B cell (primary cell): ENCODE measurements around the gene TUBG1. TPM values are rescaled to one million over a fixed set of nuclear protein-coding genes. Genes with fewer than 3 reads are reported as not detected.
A peak's percentile ranks its signal among the peaks of the same experiment; 100 is the strongest.

Source experiments
- ATAC-seq: fragments of 200-7000 bp; cut with Tn5 transposase; one replicate; pipeline ENCODE4 v1.10.0; 2021; ENCODE audit warnings: low read depth, mild to moderate bottlenecking, moderate number of reproducible peaks, moderate library complexity
- CTCF ChIA-PET: fragments of 350-600 bp; sonication (Branson Sonifier 250); formaldehyde crosslinking; loops from one replicate; lab custom pipeline; 2021; ENCODE audit warnings: antibody characterized with exemption, inconsistent platforms; lab: Charles Lee
- POLR2A ChIA-PET: fragments of 350-600 bp; sonication (Branson Sonifier 250); formaldehyde crosslinking; loops from one replicate; lab custom pipeline; 2021; ENCODE audit warnings: antibody characterized with exemption; lab: Charles Lee
- DNase-seq: peaks from one replicate; pipeline ENCODE4 v3.0.0; 2013
- H2AFZ ChIP-seq: 2 replicates; pipeline ENCODE4 v1.6.1; 2012; ENCODE audit warnings: mild to moderate bottlenecking, low read depth, low read length; ENCODE audit not compliant: insufficient read depth, poor library complexity, severe bottlenecking
- H3K27ac ChIP-seq, 2 donors: 1 replicate in 1 of 2; 2 replicates in 1 of 2; pipeline ENCODE4 v1.5.1; 2012 to 2013; ENCODE audit warnings: low read length in 2 of 2, mild to moderate bottlenecking in 2 of 2, moderate library complexity in 1 of 2
- H3K27me3 ChIP-seq, 4 experiments: fragments of 200-600 bp in 1 of 4; sonication (generic) in 1 of 4; replicated peaks in 1 of 4; 1 replicate in 2 of 4; 2 replicates in 2 of 4; pipeline versions ENCODE4 v1.6.1 to v1.7.0; 2013 to 2016; ENCODE audit warnings: low read length in 3 of 4, mild to moderate bottlenecking in 2 of 4, mixed read lengths in 1 of 4, moderate library complexity in 1 of 4; ENCODE audit not compliant: insufficient read depth in 4 of 4, control insufficient read depth in 3 of 4; ENCODE audit errors: control extremely low read depth in 1 of 4
- H3K36me3 ChIP-seq, 2 experiments: replicated peaks in 1 of 2; 1 replicate in 1 of 2; 2 replicates in 1 of 2; pipeline versions ENCODE4 v1.6.1 to v1.7.1; 2013; ENCODE audit warnings: low read length in 1 of 2; ENCODE audit not compliant: insufficient read depth in 2 of 2, control insufficient read depth in 1 of 2; ENCODE audit errors: control extremely low read depth in 1 of 2, extremely low read depth in 1 of 2
- H3K4me1 ChIP-seq, 2 donors: fragments of 200-600 bp in 1 of 2; sonication (generic) in 1 of 2; 1 replicate in 1 of 2; 2 replicates in 1 of 2; pipeline versions ENCODE4 v1.5.1 to v1.6.1; 2013 to 2017; ENCODE audit warnings: low read length in 2 of 2; ENCODE audit not compliant: control insufficient read depth in 2 of 2, insufficient read depth in 2 of 2
- H3K4me2 ChIP-seq: replicated peaks from 2 replicates; pipeline ENCODE3; 2012; ENCODE audit warnings: mild to moderate bottlenecking, low read depth, low read length; ENCODE audit not compliant: poor library complexity, severe bottlenecking
- H3K4me3 ChIP-seq, 5 experiments: fragments of 200-600 bp in 1 of 5; sonication (generic) in 1 of 5; 1 replicate in 3 of 5; 2 replicates in 2 of 5; pipeline versions ENCODE4 v1.5.1 to v1.7.0; 2011 to 2016; ENCODE audit warnings: low read length in 4 of 5, mild to moderate bottlenecking in 4 of 5, low read depth in 2 of 5, control low read depth in 1 of 5, moderate library complexity in 1 of 5; ENCODE audit not compliant: insufficient read depth in 1 of 5; ENCODE audit errors: control extremely low read depth in 1 of 5, extremely low read depth in 1 of 5
- H3K79me2 ChIP-seq: fragments of 200-600 bp; sonication (generic); one replicate; pipeline ENCODE4 v1.6.0; 2016; ENCODE audit warnings: low read length; ENCODE audit not compliant: control insufficient read depth, insufficient read depth
- H3K9ac ChIP-seq: fragments of 200-600 bp; sonication (generic); 2 replicates; pipeline ENCODE4 v1.6.1; 2017; ENCODE audit warnings: mild to moderate bottlenecking, low read length, moderate library complexity
- H3K9me3 ChIP-seq, 3 donors: one replicate each; pipeline versions ENCODE4 v1.6.1 to v1.7.1; 2013; ENCODE audit warnings: low read length in 2 of 3; ENCODE audit not compliant: control insufficient read depth in 2 of 3, insufficient read depth in 1 of 3; ENCODE audit errors: control extremely low read depth in 1 of 3
- H4K20me1 ChIP-seq: 2 replicates; pipeline ENCODE4 v1.6.0; 2012; ENCODE audit warnings: mild to moderate bottlenecking, low read length; ENCODE audit not compliant: insufficient read depth, control insufficient read depth, poor library complexity, severe bottlenecking
- H3K27ac Mint-ChIP-seq: one replicate; pipeline ENCODE4 v1.8.0; 2021; ENCODE audit warnings: mixed read lengths
- H3K27me3 Mint-ChIP-seq: one replicate; pipeline ENCODE4 v1.8.0; 2021; ENCODE audit warnings: mixed read lengths
- H3K4me1 Mint-ChIP-seq: one replicate; pipeline ENCODE4 v1.8.0; 2021; ENCODE audit warnings: mixed read lengths
- H3K4me3 Mint-ChIP-seq: one replicate; pipeline ENCODE4 v1.8.0; 2021; ENCODE audit warnings: mixed read lengths
- H3K9me3 Mint-ChIP-seq: one replicate; pipeline ENCODE4 v1.8.0; 2022; ENCODE audit warnings: mixed read lengths; ENCODE audit not compliant: insufficient read depth
- EZH2 ChIP-seq: IDR thresholded peaks from 2 replicates; pipeline ENCODE4 v1.6.1; 2012; ENCODE audit warnings: borderline replicate concordance, low read depth, mild to moderate bottlenecking, moderate library complexity, low read length; ENCODE audit not compliant: insufficient read depth, poor library complexity, severe bottlenecking
- WGBS: methylation state at CpG from one replicate; pipeline ENCODE4 v1.1.5; 2013; ENCODE audit warnings: missing lambda C conversion rate; ENCODE audit not compliant: insufficient coverage; 5-methylcytosine and 5-hydroxymethylcytosine counted together
- intact Hi-C: fragments of 100-400 bp; cut with micrococcal nuclease; formaldehyde crosslinking; loops from one replicate; pipeline ENCODE4 v1.10.0; 2022
- polyA plus RNA-seq: library from polyadenylated mRNA; depleted of rRNA; stranded (reverse); fragments of >200 nt; gene quantifications from 2 replicates; pipeline ENCODE4 v1.2.3, GENCODE V29; 2012
- total RNA-seq, 2 donors: library from RNA; stranded (reverse); fragments of 120-200 nt in 1 of 2; gene quantifications; 1 replicate in 1 of 2; 2 replicates in 1 of 2; pipeline versions ENCODE4 v1.2.3 to v1.2.4, GENCODE V29; 2013 to 2022
- TF ChIP-seq, protein P1 (sequence below): fragments of 200-600 bp; IDR thresholded peaks from one replicate; pipeline ENCODE4 v1.8.0; 2022; ENCODE audit warnings: antibody characterized with exemption, mild to moderate bottlenecking

TUBG1 gene
- total and polyA plus RNA-seq, 2 donors (not counting 1 experiment from before 2014, with no cell fraction given) = 17.2 to 19.5 TPM

DNA sequence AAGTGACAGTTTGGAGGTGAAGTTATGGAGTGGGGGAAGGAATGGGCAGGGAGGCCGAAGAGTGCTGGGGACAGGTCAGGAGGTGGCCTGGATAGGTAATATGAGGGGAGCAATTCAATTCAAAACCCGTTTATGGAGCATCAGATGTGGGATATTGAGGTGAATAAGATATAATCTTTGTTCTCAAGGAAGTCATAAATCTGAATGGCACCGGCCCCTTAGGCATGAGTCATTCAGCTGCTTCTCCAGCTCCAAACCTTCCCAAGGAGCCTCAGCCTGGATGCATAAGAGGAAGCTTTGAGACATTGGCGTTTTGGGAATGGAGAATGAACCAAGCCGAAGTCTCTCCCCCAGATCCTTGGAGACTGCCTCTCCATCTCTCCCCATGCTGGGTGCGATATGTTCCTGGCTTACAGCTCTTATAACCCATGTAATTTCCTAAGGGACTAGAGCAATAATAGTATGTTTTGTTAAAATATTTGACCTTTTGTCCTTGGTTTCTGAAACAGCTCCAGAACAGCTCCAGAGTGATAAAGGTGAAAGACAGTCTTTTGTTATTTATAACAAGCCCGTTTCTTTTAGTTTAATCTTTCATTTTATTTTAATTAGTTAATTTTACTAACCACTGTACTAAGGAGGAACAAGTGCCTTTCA, 51.3 kb downstream of the TUBG1 start:
- no peaks in the 10 kb centered on the region for H3K9me3 Mint-ChIP-seq
- 100% methylated on average over 1 of the region's 7 CpGs for WGBS
- H3K4me1 ChIP-seq = peaks cover 11 to 22% of the 10 kb centered on the region in 2 donors
- TF ChIP-seq, protein P1, sequence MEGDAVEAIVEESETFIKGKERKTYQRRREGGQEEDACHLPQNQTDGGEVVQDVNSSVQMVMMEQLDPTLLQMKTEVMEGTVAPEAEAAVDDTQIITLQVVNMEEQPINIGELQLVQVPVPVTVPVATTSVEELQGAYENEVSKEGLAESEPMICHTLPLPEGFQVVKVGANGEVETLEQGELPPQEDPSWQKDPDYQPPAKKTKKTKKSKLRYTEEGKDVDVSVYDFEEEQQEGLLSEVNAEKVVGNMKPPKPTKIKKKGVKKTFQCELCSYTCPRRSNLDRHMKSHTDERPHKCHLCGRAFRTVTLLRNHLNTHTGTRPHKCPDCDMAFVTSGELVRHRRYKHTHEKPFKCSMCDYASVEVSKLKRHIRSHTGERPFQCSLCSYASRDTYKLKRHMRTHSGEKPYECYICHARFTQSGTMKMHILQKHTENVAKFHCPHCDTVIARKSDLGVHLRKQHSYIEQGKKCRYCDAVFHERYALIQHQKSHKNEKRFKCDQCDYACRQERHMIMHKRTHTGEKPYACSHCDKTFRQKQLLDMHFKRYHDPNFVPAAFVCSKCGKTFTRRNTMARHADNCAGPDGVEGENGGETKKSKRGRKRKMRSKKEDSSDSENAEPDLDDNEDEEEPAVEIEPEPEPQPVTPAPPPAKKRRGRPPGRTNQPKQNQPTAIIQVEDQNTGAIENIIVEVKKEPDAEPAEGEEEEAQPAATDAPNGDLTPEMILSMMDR = no peak
- TF ChIP-seq EZH2 = no peak
- peak overlapping the region; percentile 61 for H3K4me3 Mint-ChIP-seq
- H3K27ac Mint-ChIP-seq = no peak overlapping the region
- H3K4me1 Mint-ChIP-seq = peaks cover 27% of the 10 kb centered on the region
- H3K4me3 ChIP-seq = no peak overlapping the region
- DNase-seq (no peak), ATAC-seq (no peak)
- H3K27me3 ChIP-seq = peaks cover 0 to 12% (median 0%) of the 10 kb centered on the region in 4 experiments
- H3K9ac ChIP-seq = no peak overlapping the region
- H3K27ac ChIP-seq = no peak overlapping the region
- intact Hi-C loops = no loop called here
- H3K36me3 ChIP-seq = peaks cover 0 to 2% of the 10 kb centered on the region in 2 experiments
- H2AFZ ChIP-seq = no peak overlapping the region
- H3K4me2 ChIP-seq = no peak overlapping the region
- ChIA-PET POLR2A (no interaction called here), CTCF (interaction anchor here (2.6 to 4.9 kb wide), 2 partner anchors 13 to 19 kb away, joined by 13 to 18 read pairs; no protein-coding TSS in a partner anchor)
- peaks cover 4% of the 10 kb centered on the region for H3K27me3 Mint-ChIP-seq
- H3K9me3 ChIP-seq = no peaks in the 10 kb centered on the region
- no peaks in the 10 kb centered on the region for H3K79me2 ChIP-seq
- H4K20me1 ChIP-seq = no peaks in the 10 kb centered on the region

Other genes with a start within 250 kb of the TUBG1 start
- 140 and 151 TPM in 2 replicates for gene STAT3, start 221.2 kb upstream of the TUBG1 start, total RNA-seq
- 50.1 and 53.4 TPM in 2 replicates for gene STAT3, start 221.2 kb upstream of the TUBG1 start, polyA plus RNA-seq
- gene CAVIN1, start 186.4 kb upstream of the TUBG1 start, total RNA-seq = not detected in 2 replicates
- not detected in 2 replicates for gene CAVIN1, start 186.4 kb upstream of the TUBG1 start, polyA plus RNA-seq
- gene ATP6V0A1, start 150.8 kb upstream of the TUBG1 start, total RNA-seq = 59.1 and 65.0 TPM in 2 replicates
- gene ATP6V0A1, start 150.8 kb upstream of the TUBG1 start, polyA plus RNA-seq = 90.9 and 108 TPM in 2 replicates
- gene NAGLU, start 73.4 kb upstream of the TUBG1 start, total RNA-seq = 44.8 and 47.1 TPM in 2 replicates
- 43.4 and 52.4 TPM in 2 replicates for gene NAGLU, start 73.4 kb upstream of the TUBG1 start, polyA plus RNA-seq
- 2.0 and 3.3 TPM in 2 replicates for gene HSD17B1, start 56.8 kb upstream of the TUBG1 start, total RNA-seq
- gene HSD17B1, start 56.8 kb upstream of the TUBG1 start, polyA plus RNA-seq = 1.3 and 1.5 TPM in 2 replicates
- 76.6 and 82.4 TPM in 2 replicates for gene COASY, start 47.5 kb upstream of the TUBG1 start, total RNA-seq
- 55.9 and 82.3 TPM in 2 replicates for gene COASY, start 47.5 kb upstream of the TUBG1 start, polyA plus RNA-seq
- 66.6 and 71.5 TPM in 2 replicates for gene MLX, start 42.6 kb upstream of the TUBG1 start, total RNA-seq
- gene MLX, start 42.6 kb upstream of the TUBG1 start, polyA plus RNA-seq = 57.3 and 62.4 TPM in 2 replicates
- 7.9 and 10.4 TPM in 2 replicates for gene PSMC3IP, start 32.0 kb upstream of the TUBG1 start, total RNA-seq
- 2.8 and 3.2 TPM in 2 replicates for gene PSMC3IP, start 32.0 kb upstream of the TUBG1 start, polyA plus RNA-seq
- gene RETREG3, start 309 bp upstream of the TUBG1 start, total RNA-seq = 103 and 108 TPM in 2 replicates
- 43.1 and 44.1 TPM in 2 replicates for gene RETREG3, start 309 bp upstream of the TUBG1 start, polyA plus RNA-seq
- 18.3 and 19.0 TPM in 2 replicates for gene TUBG2, start 49.6 kb downstream of the TUBG1 start, total RNA-seq
- gene TUBG2, start 49.6 kb downstream of the TUBG1 start, polyA plus RNA-seq = 11.9 and 16.7 TPM in 2 replicates
- 0.44 and 0.97 TPM in 2 replicates for gene PLEKHH3, start 67.3 kb downstream of the TUBG1 start, total RNA-seq
- gene PLEKHH3, start 67.3 kb downstream of the TUBG1 start, polyA plus RNA-seq = 0.67 and 1.4 TPM in 2 replicates
- 0.49 and 0.80 TPM in 2 replicates for gene CCR10, start 72.2 kb downstream of the TUBG1 start, total RNA-seq
- 1.8 and 2.7 TPM in 2 replicates for gene CCR10, start 72.2 kb downstream of the TUBG1 start, polyA plus RNA-seq
- 4.7 and 6.7 TPM in 2 replicates for gene CNTNAP1, start 72.8 kb downstream of the TUBG1 start, total RNA-seq
- gene CNTNAP1, start 72.8 kb downstream of the TUBG1 start, polyA plus RNA-seq = 3.5 and 4.9 TPM in 2 replicates
- 169 and 180 TPM in 2 replicates for gene EZH1, start 135.4 kb downstream of the TUBG1 start, total RNA-seq
- 115 and 195 TPM in 2 replicates for gene EZH1, start 135.4 kb downstream of the TUBG1 start, polyA plus RNA-seq
- not detected in 2 replicates for gene RAMP2, start 151.5 kb downstream of the TUBG1 start, total RNA-seq
- not detected in 2 replicates for gene RAMP2, start 151.5 kb downstream of the TUBG1 start, polyA plus RNA-seq
- 38.7 and 38.8 TPM in 2 replicates for gene VPS25, start 163.8 kb downstream of the TUBG1 start, total RNA-seq
- 30.6 and 40.5 TPM in 2 replicates for gene VPS25, start 163.8 kb downstream of the TUBG1 start, polyA plus RNA-seq
- 0.12 and 0.44 TPM in 2 replicates for gene WNK4, start 170.9 kb downstream of the TUBG1 start, total RNA-seq
- 0.03 and 0.06 TPM in 2 replicates for gene WNK4, start 170.9 kb downstream of the TUBG1 start, polyA plus RNA-seq
- 31.9 and 32.1 TPM in 2 replicates for gene COA3, start 189.0 kb downstream of the TUBG1 start, total RNA-seq
- 7.5 and 18.5 TPM in 2 replicates for gene COA3, start 189.0 kb downstream of the TUBG1 start, polyA plus RNA-seq
- gene CNTD1, start 189.2 kb downstream of the TUBG1 start, total RNA-seq = not detected in 2 replicates
- gene CNTD1, start 189.2 kb downstream of the TUBG1 start, polyA plus RNA-seq = not detected in 2 replicates
- gene BECN1, start 214.6 kb downstream of the TUBG1 start, total RNA-seq = 111 and 126 TPM in 2 replicates
- 61.3 and 71.2 TPM in 2 replicates for gene BECN1, start 214.6 kb downstream of the TUBG1 start, polyA plus RNA-seq
- 70.3 and 76.2 TPM in 2 replicates for gene PSME3, start 223.7 kb downstream of the TUBG1 start, total RNA-seq
- 43.4 and 55.1 TPM in 2 replicates for gene PSME3, start 223.7 kb downstream of the TUBG1 start, polyA plus RNA-seq
- gene AOC2, start 234.9 kb downstream of the TUBG1 start, total RNA-seq = 3.8 and 4.1 TPM in 2 replicates
- gene AOC2, start 234.9 kb downstream of the TUBG1 start, polyA plus RNA-seq = 1.9 and 2.6 TPM in 2 replicates
- 0.75 and 1.2 TPM in 2 replicates for gene AOC3, start 241.5 kb downstream of the TUBG1 start, total RNA-seq
- gene AOC3, start 241.5 kb downstream of the TUBG1 start, polyA plus RNA-seq = 1.5 and 2.7 TPM in 2 replicates